ENCODE results near the gene PPP2R3A.
"Not testable (repeated sequence)": the region's sequence is repeated elsewhere in the genome, so short reads cannot be mapped to it uniquely, and the experiment has no call there.

GRCh38 chr3:136168236-136168635, 202.7 kb downstream of the PPP2R3A start:
- TF ChIP-seq EZH2 (IDR thresholded peaks at IDR 0.05; ENCODE audit: insufficient read depth, poor library complexity, severe bottlenecking); EZH2phosphoT487 (IDR thresholded peaks at IDR 0.05; ENCODE audit: insufficient read depth, low read depth): not testable (repeated sequence)

All from GM23248 (cell line).